Fibroblast of the aortic adventitia (primary cell): ENCODE data around the gene FECH. TPM values are rescaled to one million over a fixed set of nuclear protein-coding genes. Genes with fewer than 3 reads are reported as not detected.

Source experiments
- DNase-seq: peaks from one replicate; pipeline ENCODE4 v3.0.0-alpha.2; 2010; ENCODE audit warnings: low read depth
- H3K4me3 ChIP-seq: 2 replicates; pipeline ENCODE4 v1.5.1; 2011; ENCODE audit warnings: low read depth, mild to moderate bottlenecking, control low read depth, low read length, moderate library complexity
- total RNA-seq: library from RNA; depleted of rRNA; stranded (reverse); fragments of >200 nt; gene quantifications from 2 replicates; pipeline ENCODE4 v1.2.3, GENCODE V29; 2012; ENCODE audit warnings: low replicate concordance
- TF ChIP-seq, protein P1 (sequence below): IDR thresholded peaks from 2 replicates; pipeline ENCODE4 v1.5.1; 2011; ENCODE audit warnings: mild to moderate bottlenecking, low read length, control low read depth, inconsistent platforms; ENCODE audit not compliant: insufficient read depth

FECH gene
- total RNA-seq, 1 donor, result 29.9 TPM

DNA sequence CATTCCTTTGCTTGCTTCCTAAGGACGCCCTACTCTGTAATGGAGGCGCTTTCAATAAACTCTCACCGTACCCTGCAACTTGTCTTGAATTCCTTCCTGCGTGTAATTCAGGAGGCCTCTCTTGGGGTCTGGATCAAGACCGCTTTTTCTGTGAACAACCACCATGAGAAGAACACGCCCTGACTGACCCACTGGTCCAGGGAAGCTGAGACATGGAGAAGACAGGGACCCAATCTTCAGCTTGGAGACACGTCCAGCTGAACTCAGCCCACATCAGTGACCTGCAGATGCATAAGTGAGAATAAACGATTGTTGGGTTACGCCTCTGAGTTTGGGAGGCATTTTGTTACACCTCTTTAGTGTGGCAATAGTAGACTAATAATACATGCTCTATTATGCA is 42.9 kb upstream of the FECH start:
- TF ChIP-seq, protein P1, sequence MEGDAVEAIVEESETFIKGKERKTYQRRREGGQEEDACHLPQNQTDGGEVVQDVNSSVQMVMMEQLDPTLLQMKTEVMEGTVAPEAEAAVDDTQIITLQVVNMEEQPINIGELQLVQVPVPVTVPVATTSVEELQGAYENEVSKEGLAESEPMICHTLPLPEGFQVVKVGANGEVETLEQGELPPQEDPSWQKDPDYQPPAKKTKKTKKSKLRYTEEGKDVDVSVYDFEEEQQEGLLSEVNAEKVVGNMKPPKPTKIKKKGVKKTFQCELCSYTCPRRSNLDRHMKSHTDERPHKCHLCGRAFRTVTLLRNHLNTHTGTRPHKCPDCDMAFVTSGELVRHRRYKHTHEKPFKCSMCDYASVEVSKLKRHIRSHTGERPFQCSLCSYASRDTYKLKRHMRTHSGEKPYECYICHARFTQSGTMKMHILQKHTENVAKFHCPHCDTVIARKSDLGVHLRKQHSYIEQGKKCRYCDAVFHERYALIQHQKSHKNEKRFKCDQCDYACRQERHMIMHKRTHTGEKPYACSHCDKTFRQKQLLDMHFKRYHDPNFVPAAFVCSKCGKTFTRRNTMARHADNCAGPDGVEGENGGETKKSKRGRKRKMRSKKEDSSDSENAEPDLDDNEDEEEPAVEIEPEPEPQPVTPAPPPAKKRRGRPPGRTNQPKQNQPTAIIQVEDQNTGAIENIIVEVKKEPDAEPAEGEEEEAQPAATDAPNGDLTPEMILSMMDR, result no peak
- DNase-seq, result no peak
- H3K4me3 ChIP-seq, result no peak overlapping the region

DNA sequence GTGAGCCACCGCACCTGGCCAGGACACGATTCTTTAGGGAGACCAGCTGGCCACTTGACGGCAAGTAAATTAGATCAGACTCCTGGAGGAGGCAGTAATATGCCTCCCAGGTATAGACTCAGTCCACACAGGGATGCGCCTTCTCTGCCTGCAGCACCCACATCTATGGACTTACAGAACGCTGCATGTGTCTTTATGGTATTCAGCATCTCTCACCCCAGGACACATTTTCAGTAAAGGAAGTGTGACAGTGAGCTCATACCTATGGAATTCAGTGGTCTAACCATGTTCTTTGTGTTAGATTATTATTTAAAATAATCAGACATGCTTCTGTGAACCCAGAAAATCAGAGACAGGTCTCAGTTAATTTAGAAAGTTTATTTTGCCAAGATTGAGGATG is 41.0 kb upstream of the FECH start:
- TF ChIP-seq, protein P1, result no peak
- no peak for DNase-seq
- H3K4me3 ChIP-seq, result no peak overlapping the region

DNA sequence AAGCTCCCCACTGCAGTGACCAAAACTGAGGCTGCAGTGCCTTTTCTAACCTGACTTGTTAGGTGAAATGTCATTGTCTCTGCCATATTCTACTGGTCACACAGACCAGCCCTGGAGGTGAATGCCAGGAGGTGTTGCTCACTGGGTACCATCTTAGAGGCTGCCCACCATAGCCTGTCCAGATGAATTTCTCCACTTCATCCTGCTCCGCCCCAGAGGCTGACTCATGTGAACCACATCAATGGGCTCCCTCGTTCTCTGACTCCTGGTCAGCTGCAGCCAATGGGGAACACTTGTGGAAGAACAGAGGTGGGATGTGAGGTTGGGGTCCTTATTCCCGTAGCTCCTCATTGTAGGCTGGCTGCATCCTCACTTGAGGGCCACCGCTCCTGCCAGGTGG is 38.5 kb upstream of the FECH start:
- DNase-seq, result no peak
- TF ChIP-seq, protein P1, result no peak
- no peak overlapping the region for H3K4me3 ChIP-seq

GRCh38 chr18:57621246-57621604 is 34.7 kb upstream of the FECH start:
- peak overlapping the region; percentile 98 for H3K4me3 ChIP-seq
- no peak for DNase-seq
- TF ChIP-seq, protein P1, result no peak

GRCh38 chr18:57619876-57620275 is 33.4 kb upstream of the FECH start:
- TF ChIP-seq, protein P1, result no peak
- H3K4me3 ChIP-seq, result no peak overlapping the region
- DNase-seq, result no peak

- no peak overlapping the region for H3K4me3 ChIP-seq
- no peak for DNase-seq
- TF ChIP-seq, protein P1, result no peak
Observed at GRCh38 chr18:57618910-57619309, 32.4 kb upstream of the FECH start.

GRCh38 chr18:57603871-57604270 is 17.4 kb upstream of the FECH start:
- DNase-seq, result no peak
- TF ChIP-seq, protein P1, result no peak
- no peak overlapping the region for H3K4me3 ChIP-seq
